IMR-90 (cell line): ENCODE results near the gene LRRC26. TPM values are rescaled to one million over a fixed set of nuclear protein-coding genes. Genes with fewer than 3 reads are reported as not detected.

ENCODE experiments used
- ATAC-seq: fragments of 200-7000 bp; cut with Tn5 transposase; 2 replicates; pipeline ENCODE4 v1.9.1; 2020; ENCODE audit warnings: low read depth, mild to moderate bottlenecking, moderate library complexity
- BruUV-seq: library from RNA; stranded (reverse); fragments of 400-500 nt; replicated peaks from 2 replicates; lab custom pipeline; 2021; lab: Mats Ljungman, UMichigan
- CTCF ChIA-PET: fragments of 300-600 bp; formaldehyde crosslinking; extraction: SDS; loops from one replicate; lab custom pipeline; 2021; ENCODE audit warnings: antibody characterized with exemption; lab: Yijun Ruan, JAX
- POLR2A ChIA-PET: fragments of 300-600 bp; sonication (Branson Sonifier 250); formaldehyde crosslinking; loops from one replicate; lab custom pipeline; 2022; ENCODE audit warnings: antibody characterized with exemption; ENCODE audit not compliant: unreplicated experiment; lab: Charles Lee
- DNase-seq: peaks from one replicate; pipeline ENCODE4 v3.0.0; 2013
- H2AFZ ChIP-seq: replicated peaks from 2 replicates; pipeline ENCODE3; 2013; ENCODE audit warnings: low read length, mild to moderate bottlenecking; ENCODE audit not compliant: poor library complexity
- H2AK5ac ChIP-seq: 2 replicates; pipeline ENCODE4 v1.6.1; 2013; ENCODE audit warnings: low read depth, low read length, inconsistent platforms
- H2AK9ac ChIP-seq: replicated peaks from 2 replicates; pipeline ENCODE3; 2013; ENCODE audit warnings: mild to moderate bottlenecking, low read depth, low read length, moderate library complexity; ENCODE audit not compliant: poor library complexity
- H2BK120ac ChIP-seq: 2 replicates; pipeline ENCODE4 v1.6.1; 2013; ENCODE audit warnings: low read depth, low read length, inconsistent platforms
- H2BK15ac ChIP-seq: 3 replicates; pipeline ENCODE4 v1.6.1; 2013; ENCODE audit warnings: low read depth, low read length, inconsistent platforms
- H2BK20ac ChIP-seq: 2 replicates; pipeline ENCODE4 v1.6.1; 2013; ENCODE audit warnings: low read depth, mild to moderate bottlenecking, inconsistent platforms, low read length, moderate library complexity
- H2BK5ac ChIP-seq: 2 replicates; pipeline ENCODE4 v1.6.1; 2013; ENCODE audit warnings: mild to moderate bottlenecking, low read depth, low read length, inconsistent platforms; ENCODE audit not compliant: poor library complexity, severe bottlenecking
- H3K14ac ChIP-seq: replicated peaks from 2 replicates; pipeline ENCODE4 v1.6.1; 2013; ENCODE audit warnings: low read depth, low read length, inconsistent platforms
- H3K18ac ChIP-seq: 2 replicates; pipeline ENCODE4 v1.6.1; 2013; ENCODE audit warnings: low read depth, low read length, control low read depth
- H3K23ac ChIP-seq: 2 replicates; pipeline ENCODE4 v1.6.1; 2013; ENCODE audit warnings: low read depth, low read length, inconsistent platforms
- H3K27ac ChIP-seq: 2 replicates; pipeline ENCODE4 v1.5.1; 2013; ENCODE audit warnings: mild to moderate bottlenecking, control low read depth, low read length; ENCODE audit not compliant: insufficient read depth
- H3K27me3 ChIP-seq: 2 replicates; pipeline ENCODE4 v1.6.1; 2013; ENCODE audit warnings: low read length; ENCODE audit not compliant: control insufficient read depth, insufficient read depth
- H3K36me3 ChIP-seq: 2 replicates; pipeline ENCODE4 v1.6.1; 2013; ENCODE audit warnings: low read length, mixed read lengths; ENCODE audit not compliant: control insufficient read depth, insufficient read depth
- H3K4ac ChIP-seq: 2 replicates; pipeline ENCODE4 v1.6.1; 2013; ENCODE audit warnings: low read depth, low read length, inconsistent platforms
- H3K4me1 ChIP-seq: 2 replicates; pipeline ENCODE4 v1.6.1; 2013; ENCODE audit warnings: low read length, mixed read lengths; ENCODE audit not compliant: control insufficient read depth, insufficient read depth
- H3K4me2 ChIP-seq: 2 replicates; pipeline ENCODE4 v1.6.1; 2013; ENCODE audit warnings: low read depth, mild to moderate bottlenecking, control low read depth, low read length, moderate library complexity
- H3K4me3 ChIP-seq: 2 replicates; pipeline ENCODE4 v1.5.1; 2013; ENCODE audit warnings: low read depth, mild to moderate bottlenecking, control low read depth, low read length, moderate library complexity; ENCODE audit not compliant: insufficient read depth
- H3K56ac ChIP-seq: 2 replicates; pipeline ENCODE4 v1.6.1; 2013; ENCODE audit warnings: low read length, inconsistent platforms; ENCODE audit not compliant: insufficient read depth; ENCODE audit errors: extremely low read depth
- H3K79me1 ChIP-seq, 2 experiments: 2 replicates each; pipeline ENCODE4 v1.6.1; 2013; ENCODE audit warnings: low read length in 2 of 2, inconsistent platforms in 1 of 2, low read depth in 1 of 2
- H3K9ac ChIP-seq: 2 replicates; pipeline ENCODE4 v1.6.1; 2013; ENCODE audit warnings: low read depth, low read length, control low read depth
- H3K9me1 ChIP-seq: 2 replicates; pipeline ENCODE4 v1.6.1; 2013; ENCODE audit warnings: low read length, inconsistent platforms; ENCODE audit not compliant: insufficient read depth
- H3K9me3 ChIP-seq: 2 replicates; pipeline ENCODE4 v1.6.1; 2013; ENCODE audit warnings: low read length; ENCODE audit not compliant: control insufficient read depth, insufficient read depth
- H4K20me1 ChIP-seq: 2 replicates; pipeline ENCODE4 v1.6.1; 2013; ENCODE audit warnings: low read length, inconsistent platforms; ENCODE audit not compliant: insufficient read depth
- H4K5ac ChIP-seq: 2 replicates; pipeline ENCODE4 v1.6.1; 2013; ENCODE audit warnings: mild to moderate bottlenecking, low read depth, low read length, control low read depth
- H4K8ac ChIP-seq, 2 experiments: 2 replicates each; pipeline ENCODE4 v1.6.1; 2013; ENCODE audit warnings: low read depth in 2 of 2, low read length in 2 of 2, control low read depth in 1 of 2, inconsistent platforms in 1 of 2
- H4K91ac ChIP-seq: 2 replicates; pipeline ENCODE4 v1.6.1; 2013; ENCODE audit warnings: low read depth, low read length, inconsistent platforms; ENCODE audit not compliant: insufficient read depth
- BHLHE40 ChIP-seq: fragments of 150-350 bp; IDR thresholded peaks from 2 replicates; pipeline ENCODE4 v1.6.1; 2016; ENCODE audit warnings: mild to moderate bottlenecking, low read depth, low read length
- CEBPB ChIP-seq: IDR thresholded peaks from 2 replicates; pipeline ENCODE4 v1.6.1; 2012; ENCODE audit warnings: low read depth, low read length, improper control_type of control experiment
- SMC3 ChIP-seq: fragments of 150-350 bp; IDR thresholded peaks from 2 replicates; pipeline ENCODE4 v1.6.1; 2016; ENCODE audit warnings: low read depth, mild to moderate bottlenecking, antibody characterized with exemption, low read length, moderate library complexity
- whole genome bisulfite sequencing, 2 experiments: methylation state at CpG; one replicate each; pipeline versions ENCODE4 v1.1.5 to v1.1.7; 2013; ENCODE audit warnings: missing lambda C conversion rate in 2 of 2; ENCODE audit not compliant: insufficient read length in 1 of 2; ENCODE audit errors: extremely low coverage in 2 of 2; 5-methylcytosine and 5-hydroxymethylcytosine counted together
- dilution Hi-C: fragments of 300-500 bp; cut with HindIII; formaldehyde crosslinking; loops from one replicate; pipeline ENCODE4 v1.14.3; 2018; ENCODE audit warnings: low sequenced_read_pairs; ENCODE audit not compliant: unreplicated experiment
- in situ Hi-C: fragments of 300-500 bp; cut with MboI; formaldehyde crosslinking; loops from 3 replicates; pipeline ENCODE4 v1.14.3; 2019; ENCODE audit warnings: low sequenced_read_pairs, inconsistent platforms, mixed read lengths
- intact Hi-C: fragments of 100-400 bp; cut with micrococcal nuclease; formaldehyde crosslinking; loops from 2 replicates; pipeline ENCODE4 v1.10.0; 2022
- polyA plus RNA-seq, 3 experiments: library from polyadenylated mRNA; depleted of rRNA; stranded (reverse); fragments of >200 nt; gene quantifications; 2 replicates each; pipeline ENCODE4 v1.2.3, GENCODE V29; 2012; ENCODE audit warnings: low replicate concordance in 1 of 3
- total RNA-seq: library from RNA; depleted of rRNA; stranded (reverse); fragments of >200 nt; gene quantifications from 2 replicates; pipeline ENCODE4 v1.2.3, GENCODE V29; 2012

Gene LRRC26
- total and polyA plus RNA-seq, 2 of the 4 experiments (the other 2 are of a cell fraction): not detected

DNA sequence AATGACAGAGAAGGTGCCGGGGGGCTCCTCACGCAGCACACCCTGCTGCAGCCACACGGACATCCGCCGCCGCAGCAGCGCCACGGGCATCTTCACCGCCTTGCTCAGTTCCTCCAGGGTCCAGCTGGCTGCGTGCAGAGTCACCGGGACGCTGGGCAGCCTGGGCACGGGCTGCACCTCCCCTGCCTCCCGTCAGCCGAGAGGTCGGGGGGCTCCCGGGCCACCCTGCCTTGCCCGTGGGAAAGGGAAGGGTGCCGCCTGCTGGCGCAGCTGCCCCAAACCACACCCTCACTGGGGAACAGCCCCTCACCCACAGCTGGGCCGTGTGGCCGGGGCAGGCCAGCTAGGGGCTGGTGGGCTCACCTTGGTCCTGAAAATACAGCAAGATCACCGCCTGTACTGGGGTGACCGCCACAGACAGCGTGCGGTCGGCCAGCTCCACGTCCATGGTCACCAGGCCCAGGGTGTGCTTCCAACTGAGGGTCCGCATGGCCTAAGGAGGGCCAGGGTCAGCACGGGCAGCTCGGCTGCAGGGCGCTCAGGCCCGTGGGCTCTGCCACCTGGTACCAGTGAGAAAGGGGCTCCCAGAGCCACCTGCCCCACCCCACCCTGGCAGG, 5.6 kb upstream of the LRRC26 start:
- ATAC-seq (peak; percentile 38; the same call in 1 of the 2 replicates), DNase-seq (no peak)
- no peak overlapping the region for H3K4me2 ChIP-seq
- H3K4me3 ChIP-seq: no peak overlapping the region
- no peak overlapping the region for H3K9ac ChIP-seq
- in situ Hi-C loops: no loop called here
- no peak overlapping the region for H4K5ac ChIP-seq
- dilution Hi-C loops: no loop called here
- H3K36me3 ChIP-seq: peaks cover 26% of the 10 kb centered on the region
- no peak overlapping the region for H3K56ac ChIP-seq
- H2AK5ac ChIP-seq: no peak overlapping the region
- ChIA-PET CTCF (no interaction called here), POLR2A (no interaction called here)
- no peak overlapping the region for H3K18ac ChIP-seq
- intact Hi-C loops: no loop called here
- H2AK9ac ChIP-seq: peak overlapping the region; percentile 72
- no peak overlapping the region for H2BK5ac ChIP-seq
- H3K9me3 ChIP-seq: no peaks in the 10 kb centered on the region
- H3K4me1 ChIP-seq: no peaks in the 10 kb centered on the region; the same call in 1 of the 2 replicates
- peaks cover 18% of the 10 kb centered on the region; the same call in 1 of the 2 replicates for H3K27me3 ChIP-seq
- H2AFZ ChIP-seq: peak overlapping the region; percentile 14
- H2BK15ac ChIP-seq: no peak overlapping the region
- BruUV-seq: no TSS peak
- 49% methylated on average over 22 of the region's 33 CpGs; no CpG with 5 or more reads in 1 of the 2 experiments for WGBS, 2 experiments
- no peak overlapping the region for H2BK120ac ChIP-seq
- H4K8ac ChIP-seq: no peak overlapping the region
- no peak overlapping the region for H3K23ac ChIP-seq
- H3K9me1 ChIP-seq: 0 out of 2 replicates have a peak, but pooled peaks cover 2% of the 10 kb centered on the region
- no peak overlapping the region for H3K27ac ChIP-seq
- TF ChIP-seq BHLHE40 (no peak), SMC3 (no peak), CEBPB (no peak)
- no peak overlapping the region for H4K91ac ChIP-seq
- no peaks in the 10 kb centered on the region; the same call in 1 of the 2 replicates for H4K20me1 ChIP-seq
- H3K14ac ChIP-seq: no peak overlapping the region
- H3K79me1 ChIP-seq: no peaks in the 10 kb centered on the region
- H2BK20ac ChIP-seq: no peak overlapping the region
- H3K4ac ChIP-seq: no peak overlapping the region
